K562 (cell line): ENCODE measurements around the gene BRSK1. TPM values are rescaled to one million over a fixed set of nuclear protein-coding genes. Genes with fewer than 3 reads are reported as not detected.
A peak's percentile ranks its signal among the peaks of the same experiment; 100 is the strongest.

Experiments
- AFF1 ChIP-seq, 2 experiments: fragments of 450-650 bp; IDR thresholded peaks; 2 replicates each; pipeline ENCODE4 v1.6.1; 2018; ENCODE audit warnings: mild to moderate bottlenecking in 2 of 2, low read depth in 1 of 2; ENCODE audit not compliant: partially characterized antibody in 2 of 2
- CREB1 ChIP-seq, 2 experiments: sonication (generic) in 1 of 2; formaldehyde crosslinking in 1 of 2; IDR thresholded peaks; 2 replicates each; pipeline versions ENCODE4 v1.6.1 to v1.8.0; 2012 to 2022; ENCODE audit warnings: inconsistent platforms in 1 of 2, mild to moderate bottlenecking in 1 of 2, missing genetic modification reagents in 1 of 2, moderate library complexity in 1 of 2
- GTF3C2 ChIP-seq: IDR thresholded peaks from 3 replicates; pipeline ENCODE4 v1.6.1; 2011; ENCODE audit warnings: borderline replicate concordance, mild to moderate bottlenecking, moderate library complexity; ENCODE audit not compliant: insufficient read length; ENCODE audit errors: extremely low read depth
- HDAC1 ChIP-seq, 2 experiments: fragments of 450-650 bp; IDR thresholded peaks; 2 replicates each; pipeline ENCODE4 v1.6.1; 2016 to 2017; ENCODE audit warnings: inconsistent platforms in 1 of 2, mild to moderate bottlenecking in 1 of 2, moderate library complexity in 1 of 2
- JUNB ChIP-seq: fragments of 450-650 bp; formaldehyde crosslinking; conservative IDR thresholded peaks from 2 replicates; pipeline ENCODE4 v1.4.0; 2020; ENCODE audit warnings: mild to moderate bottlenecking
- LEF1 ChIP-seq: fragments of 450-650 bp; IDR thresholded peaks from 2 replicates; pipeline ENCODE4 v1.6.1; 2016; ENCODE audit warnings: mild to moderate bottlenecking
- POLR2G ChIP-seq: fragments of 200-400 bp; formaldehyde crosslinking; IDR thresholded peaks from 2 replicates; pipeline ENCODE4 v1.6.1; 2017; ENCODE audit warnings: low read depth, mild to moderate bottlenecking, antibody characterized with exemption, low read length, moderate library complexity
- TBL1XR1 ChIP-seq, 2 experiments: IDR thresholded peaks; 2 replicates each; pipeline ENCODE4 v1.6.1; 2012; ENCODE audit warnings: improper control_type of control experiment in 2 of 2, low read length in 2 of 2, mild to moderate bottlenecking in 1 of 2
- U2AF1 ChIP-seq: fragments of 200-400 bp; formaldehyde crosslinking; optimal IDR thresholded peaks from 2 replicates; pipeline ENCODE3; 2017; ENCODE audit warnings: mild to moderate bottlenecking, low read depth, low read length, moderate library complexity
- ZBTB17 ChIP-seq: fragments of 450-650 bp; formaldehyde crosslinking; IDR thresholded peaks from 2 replicates; pipeline ENCODE4 v1.4.0; 2020; ENCODE audit warnings: mild to moderate bottlenecking
- ZBTB33 ChIP-seq: sonication (generic); formaldehyde crosslinking; IDR thresholded peaks from 2 replicates; pipeline ENCODE4 v1.8.1; 2023; ENCODE audit warnings: mild to moderate bottlenecking, missing genetic modification reagents
- ZNF174 ChIP-seq: fragments of 250-450 bp; sonication (Bioruptor Pico); IDR thresholded peaks from 2 replicates; pipeline ENCODE4 v1.4.0; 2020; ENCODE audit warnings: mild to moderate bottlenecking
- ZNF23 ChIP-seq: fragments of 250-450 bp; sonication (Bioruptor Pico); IDR thresholded peaks from 2 replicates; pipeline ENCODE4 v1.4.0; 2020; ENCODE audit warnings: mild to moderate bottlenecking
- ZNF395 ChIP-seq: fragments of 200-800 bp; sonication (Bioruptor generic); IDR thresholded peaks from 2 replicates; pipeline ENCODE4 v1.6.1; 2017; ENCODE audit warnings: missing genetic modification characterization, missing compliant biosample characterization
- polyA plus RNA-seq, 8 experiments: library from polyadenylated mRNA; depleted of rRNA in 4 of 8; stranded (reverse) in 5 of 8; unstranded in 3 of 8; fragments of >200 nt; fragmentation: Nextera tagmentation in 2 of 8; fragmentation: Illumina TruSeq in 1 of 8; extraction: Ambion mirVana in 2 of 8; extraction: Trizol in 1 of 8; gene quantifications; 2 replicates each; pipeline versions ENCODE4 v1.2.1 to v1.2.3, GENCODE V29; 2011 to 2014; ENCODE audit warnings: inconsistent platforms in 1 of 8, missing spikeins in 1 of 8
- total RNA-seq, 7 experiments: library from RNA; depleted of rRNA in 6 of 7; stranded (reverse); fragments of >200 nt in 6 of 7; fragmentation: Illumina TruSeq in 2 of 7; extraction: Trizol in 2 of 7; gene quantifications; 2 replicates each; pipeline versions ENCODE4 v1.2.1 to v1.2.3, GENCODE V29; 2011 to 2021; ENCODE audit warnings: low replicate concordance in 1 of 7

BRSK1 gene
- total and polyA plus RNA-seq, 9 of the 15 experiments (the other 6 are each of a cell fraction or from before 2014, with no cell fraction given) = 1.7 to 9.3 (median 3.8) TPM; not detected in 2

- TF ChIP-seq ZNF395 (CRISPR knock-in tag) (no peak), ZBTB17 (CRISPR knock-in tag) (no peak), ZBTB33 (CRISPR knock-in tag) (peak; percentile 85), ZNF23 (CRISPR knock-in tag) (no peak), LEF1 (no peak), GTF3C2 (no peak), CREB1 (IDR thresholded peaks at IDR 0.05) (no peak), CREB1 (CRISPR knock-in tag; IDR thresholded peaks at IDR 0.05) (no peak), POLR2G (0 out of 2 replicates have a peak, but pooled peaks have one; percentile 27), TBL1XR1 (IDR thresholded peaks at IDR 0.05; ENCODE audit: low read length in 2 of 2) (no peak), JUNB (CRISPR knock-in tag) (no peak), U2AF1 (no peak), ZNF174 (CRISPR knock-in tag) (no peak), HDAC1 (IDR thresholded peaks at IDR 0.05) (no peak), AFF1 (IDR thresholded peaks at IDR 0.05; ENCODE audit: low read depth in 1 of 2, partially characterized antibody in 2 of 2) (no peak)
Observed at GRCh38 chr19:55341595-55342531, 58.1 kb downstream of the BRSK1 start (continued).
